Measurements from ENCODE around the gene COLEC12. TPM values are rescaled to one million over a fixed set of nuclear protein-coding genes. Genes with fewer than 3 reads are reported as not detected.

COLEC12 gene
- total RNA-seq, 1 experiment from 2014 or later, result not detected

DNA sequence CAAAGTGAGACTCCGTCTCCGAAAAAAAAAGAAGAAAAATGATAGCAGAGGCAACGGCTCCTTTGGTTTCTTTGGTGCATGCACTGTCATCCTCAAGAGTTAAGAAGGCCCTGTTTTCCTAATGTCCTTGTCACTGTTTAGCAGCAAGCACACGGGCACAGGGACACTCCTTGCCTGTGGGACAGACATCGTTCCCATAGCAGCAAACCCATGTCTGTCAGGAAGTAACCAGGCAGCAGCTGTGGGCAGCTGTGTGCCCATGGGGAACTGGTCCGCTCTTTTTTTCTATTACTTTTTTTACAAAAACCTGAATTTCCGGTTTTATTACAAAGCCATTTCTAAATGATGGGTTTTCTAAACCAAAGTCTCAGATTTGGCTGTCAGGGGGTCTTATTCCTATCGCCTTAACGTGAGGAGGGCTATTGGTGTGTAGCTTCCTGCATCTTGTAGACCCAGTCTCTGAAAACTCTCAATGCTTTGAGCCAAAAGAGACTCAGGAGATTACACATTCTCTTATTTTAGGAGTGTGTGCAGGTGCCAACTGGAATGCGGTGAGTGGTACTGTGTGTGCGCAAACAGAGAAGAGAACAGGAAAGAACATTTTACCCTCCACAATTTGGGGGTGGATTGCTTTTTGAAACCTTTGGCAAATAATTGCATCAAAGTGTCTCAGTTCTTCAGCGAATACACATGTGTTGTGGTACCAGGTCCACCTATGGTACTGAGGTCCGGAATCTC, 109.6 kb downstream of the COLEC12 start:
- no peak for DNase-seq (ENCODE audit: low spot score)

- DNase-seq (ENCODE audit: low spot score), result no peak
Observed at GRCh38 chr18:389658-390357, 110.7 kb downstream of the COLEC12 start.

DNA sequence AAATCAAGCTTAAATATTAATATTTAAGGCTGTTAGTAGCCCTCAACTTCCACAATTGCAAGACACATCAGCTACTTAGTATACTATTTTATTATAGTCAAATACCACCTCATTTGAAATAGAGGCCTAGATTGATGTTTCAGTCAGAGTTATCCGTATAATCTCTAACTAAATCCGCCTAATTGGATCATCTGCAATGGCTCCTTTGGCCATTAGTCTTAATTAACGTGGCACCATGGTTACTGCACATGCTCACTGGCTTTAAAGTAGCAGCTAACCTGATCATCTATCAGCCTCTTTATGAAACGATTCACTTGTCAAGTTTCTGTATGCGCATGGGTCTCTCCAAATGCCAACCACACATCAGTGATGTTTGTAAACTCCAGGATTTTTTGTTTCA, 112.3 kb downstream of the COLEC12 start:
- DNase-seq (ENCODE audit: low spot score), result no peak

GRCh38 chr18:386994-387393, 113.5 kb downstream of the COLEC12 start:
- DNase-seq (ENCODE audit: low spot score), result no peak

DNA sequence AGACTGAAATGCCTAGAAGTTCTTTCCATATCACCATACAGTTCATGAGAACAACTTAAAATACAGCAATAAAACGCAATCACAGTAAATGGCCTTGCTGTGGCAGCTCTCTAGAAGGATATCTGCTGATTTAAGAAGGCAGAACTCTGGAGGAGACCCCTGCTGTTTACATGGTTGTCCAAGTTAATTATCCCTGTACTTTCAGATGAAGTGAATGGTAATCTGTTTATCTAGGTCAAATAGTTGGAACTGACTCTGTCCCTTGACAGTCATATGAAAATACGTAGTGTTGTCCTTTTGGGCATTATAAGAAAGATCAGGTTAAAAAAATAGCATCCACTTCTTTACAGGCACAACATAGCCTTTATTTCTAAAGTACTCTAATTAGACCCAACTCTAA, 115.6 kb downstream of the COLEC12 start:
- DNase-seq (ENCODE audit: low spot score), result no peak

DNA sequence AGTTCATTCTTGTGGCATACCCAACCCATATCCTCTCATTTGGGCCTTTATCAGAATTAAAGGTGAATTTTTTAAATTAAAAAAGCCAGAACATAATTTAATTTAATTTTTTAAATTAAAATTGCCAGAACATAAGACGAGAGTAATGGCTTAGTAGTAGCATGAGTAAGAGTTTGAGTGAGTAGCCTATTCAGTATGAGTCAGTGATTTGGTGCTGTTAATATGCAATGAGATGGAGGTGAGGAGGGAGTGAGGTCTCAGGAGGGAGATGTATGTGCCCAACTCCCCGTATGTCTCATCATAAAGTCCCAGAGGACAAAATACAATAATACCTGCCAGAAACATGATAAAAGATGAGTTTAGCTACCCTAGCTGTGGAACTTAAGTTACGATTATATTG, 117.4 kb downstream of the COLEC12 start:
- no peak for DNase-seq (ENCODE audit: low spot score)

- no peak for DNase-seq (ENCODE audit: low spot score)
Observed at GRCh38 chr18:382423-382984, 118.0 kb downstream of the COLEC12 start.

DNA sequence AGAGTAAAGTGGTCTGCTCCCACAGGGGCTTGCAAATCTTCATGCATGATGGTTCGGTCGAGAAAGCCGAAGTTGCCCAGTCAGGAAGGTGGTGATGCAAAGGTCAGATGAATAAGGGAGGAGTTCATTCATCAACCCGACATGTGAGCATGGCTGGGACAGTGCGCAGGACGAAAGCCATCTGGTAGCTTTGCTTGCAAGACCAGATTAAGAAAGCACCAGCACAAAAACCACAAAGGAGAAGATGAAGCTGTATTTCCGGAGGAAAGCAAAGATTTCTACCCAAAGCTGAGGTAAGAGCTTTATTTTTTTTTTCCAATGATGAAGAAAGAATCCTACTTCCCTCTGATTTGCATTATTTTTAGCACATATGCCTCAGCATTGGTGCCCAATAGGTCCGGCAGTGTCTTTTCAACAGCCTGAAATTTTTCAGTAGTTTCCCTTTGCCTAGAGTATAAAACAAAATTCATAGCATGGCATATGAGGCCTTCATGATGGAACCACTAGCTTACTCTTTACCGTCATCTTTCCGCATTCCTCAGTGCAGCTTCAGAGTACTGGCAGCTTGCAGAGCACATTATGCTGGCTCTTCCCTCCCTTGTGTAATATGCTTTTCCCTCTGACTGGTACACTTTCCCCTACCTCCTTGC, 120.7 kb downstream of the COLEC12 start:
- no peak for DNase-seq (ENCODE audit: low spot score)

DNA sequence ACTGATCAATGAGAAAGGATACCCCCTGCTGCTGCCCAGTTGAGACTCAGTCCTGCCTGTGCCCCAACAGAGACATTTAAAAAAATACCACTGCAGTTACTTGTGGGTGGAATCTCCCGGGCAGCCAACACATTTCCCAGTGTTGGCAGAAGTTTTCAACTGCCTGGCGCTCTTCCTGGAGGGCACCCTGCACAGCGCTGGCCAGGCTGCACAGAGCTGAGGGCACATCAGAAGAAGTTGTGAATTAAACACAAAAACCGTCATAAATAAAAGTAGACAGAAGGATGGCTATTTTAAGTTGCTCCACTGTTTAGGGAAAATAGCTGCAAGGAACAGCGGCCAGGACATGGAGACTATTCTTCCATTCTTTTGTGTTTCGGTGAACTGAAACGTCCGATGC, 122.4 kb downstream of the COLEC12 start:
- no peak for DNase-seq (ENCODE audit: low spot score)

- DNase-seq (ENCODE audit: low spot score), result no peak
Observed at GRCh38 chr18:377088-377487, 123.4 kb downstream of the COLEC12 start.

GRCh38 chr18:376311-376710, 124.2 kb downstream of the COLEC12 start:
- no peak for DNase-seq (ENCODE audit: low spot score)

DNA sequence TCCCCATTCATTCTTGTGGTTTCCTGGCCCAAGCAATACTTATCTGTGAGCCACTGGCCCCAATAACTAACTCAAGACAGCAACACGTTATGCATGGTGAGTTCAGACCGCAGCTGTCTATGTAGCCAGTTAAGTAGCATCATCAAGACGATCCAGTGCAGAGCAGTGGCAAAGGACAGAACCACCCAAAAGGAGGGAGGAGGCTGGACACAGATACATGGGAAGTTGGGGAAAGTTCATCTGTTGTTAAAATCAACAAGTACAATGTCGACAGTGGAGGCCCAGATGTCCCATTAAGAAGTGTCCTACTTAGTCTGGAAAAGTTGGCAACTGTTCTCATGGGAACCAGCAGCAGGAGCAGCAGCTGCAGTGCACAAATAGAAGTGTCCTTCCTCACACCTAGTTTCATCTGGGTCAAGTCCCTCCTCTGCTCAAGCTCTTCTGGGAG, 125.8 kb downstream of the COLEC12 start:
- no peak for DNase-seq (ENCODE audit: low spot score)

DNA sequence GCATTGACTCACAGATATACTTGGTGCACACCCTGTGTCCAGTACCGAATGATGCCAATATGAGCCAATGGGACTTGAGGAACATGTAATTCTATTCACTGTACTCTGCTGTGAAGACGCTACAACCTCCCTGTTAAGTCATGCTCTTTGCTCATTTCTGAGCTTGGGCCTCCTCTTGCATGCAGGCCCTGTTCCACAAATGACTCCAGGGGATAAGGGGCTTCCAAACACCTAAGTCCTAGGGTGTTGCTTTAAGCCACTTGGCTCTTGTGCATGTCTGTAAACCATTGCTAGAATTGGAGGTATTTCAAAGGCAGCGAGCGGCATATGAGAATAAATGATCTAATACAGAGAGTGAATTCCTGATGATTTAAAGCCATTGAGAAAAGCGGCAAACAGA, 126.7 kb downstream of the COLEC12 start:
- DNase-seq (ENCODE audit: low spot score), result no peak

DNA sequence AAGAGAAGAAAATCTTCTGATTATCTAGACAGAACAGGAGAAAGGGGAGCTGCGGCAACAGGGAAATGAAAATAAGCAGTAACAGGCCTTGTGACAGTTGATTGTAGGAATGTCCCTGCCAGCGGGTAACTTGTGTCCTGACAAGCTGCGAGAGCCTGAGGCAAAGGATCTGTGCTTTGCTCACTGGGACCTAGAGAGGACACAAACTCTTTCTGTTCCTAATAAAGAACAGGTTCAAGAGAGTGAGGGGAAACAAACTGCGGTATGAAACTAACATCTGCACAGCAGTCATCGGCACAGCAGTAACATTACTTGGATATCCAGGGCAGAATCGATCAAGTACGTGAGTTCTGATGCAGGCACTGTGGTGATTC, 128.9 kb downstream of the COLEC12 start:
- no peak for DNase-seq (ENCODE audit: low spot score)

DNA sequence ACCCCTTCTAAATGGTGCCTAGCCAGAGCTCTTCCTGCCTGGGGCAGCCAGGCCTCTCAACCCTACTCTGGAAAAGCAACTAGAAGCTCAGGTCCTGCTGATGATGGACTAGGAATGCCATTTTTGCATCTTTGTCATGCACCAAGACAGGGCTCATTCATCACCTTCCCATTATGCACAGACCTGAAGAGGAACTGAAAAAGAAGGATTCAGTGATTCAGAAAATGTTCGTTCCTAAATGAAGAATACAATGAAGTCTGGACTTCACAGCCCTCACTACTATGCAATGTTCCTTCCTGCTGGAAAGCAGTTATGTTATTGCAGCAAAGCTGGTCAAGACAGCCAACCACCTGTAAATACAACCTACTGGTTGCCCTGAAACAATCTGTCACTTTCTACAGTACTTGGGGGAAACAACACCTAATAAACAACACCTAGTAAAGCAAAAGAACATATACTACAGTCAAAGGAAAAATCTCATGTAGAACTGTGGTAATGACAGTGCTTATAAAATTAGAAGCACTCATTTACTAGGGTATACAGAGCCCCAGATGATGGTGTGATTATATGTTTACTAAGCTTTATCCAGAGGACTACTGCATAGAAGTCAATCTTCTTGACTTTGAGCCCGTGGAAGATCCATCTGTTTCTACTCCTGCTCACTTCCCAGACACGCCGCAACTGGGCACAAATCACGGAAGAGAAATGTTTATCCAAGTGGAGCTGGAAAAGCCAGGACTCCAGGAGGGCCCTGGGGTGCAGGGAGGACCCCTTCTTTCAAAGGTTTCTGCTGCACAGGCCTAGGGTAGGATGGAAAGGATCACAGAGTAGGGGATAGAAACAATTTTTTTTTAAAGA, 129.5 kb downstream of the COLEC12 start:
- no peak for DNase-seq (ENCODE audit: low spot score)

GRCh38 chr18:369224-370015, 131.1 kb downstream of the COLEC12 start:
- no peak for DNase-seq (ENCODE audit: low spot score)

GRCh38 chr18:366466-367061, 133.9 kb downstream of the COLEC12 start:
- DNase-seq (ENCODE audit: low spot score), result no peak

DNA sequence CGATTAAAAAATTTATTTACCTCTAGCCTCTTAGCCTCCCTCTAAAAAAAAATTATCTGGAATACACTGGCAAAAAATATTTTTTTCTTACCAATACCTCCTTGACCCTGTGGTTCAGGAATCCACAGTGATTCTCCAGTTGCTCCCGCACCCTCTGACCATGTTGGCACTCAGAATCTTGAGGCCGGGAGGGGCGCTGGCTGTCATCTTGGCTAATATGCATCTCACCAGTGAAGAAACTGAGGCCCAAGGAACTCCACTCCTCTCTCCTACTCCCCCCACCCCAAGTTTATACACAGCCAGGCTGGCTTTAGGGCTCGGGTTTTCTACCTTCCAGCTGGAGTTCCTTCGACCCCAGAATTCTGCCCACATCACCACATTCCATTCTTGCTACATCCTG, 134.8 kb downstream of the COLEC12 start:
- no peak for DNase-seq (ENCODE audit: low spot score)

GRCh38 chr18:364256-364826, 136.2 kb downstream of the COLEC12 start:
- no peak for DNase-seq (ENCODE audit: low spot score)

Data from HT-29 (cell line).